ENCODE data around the gene NFKBIB.
A peak's percentile ranks its signal among the peaks of the same experiment; 100 is the strongest.

The NFKBIB gene

DNA sequence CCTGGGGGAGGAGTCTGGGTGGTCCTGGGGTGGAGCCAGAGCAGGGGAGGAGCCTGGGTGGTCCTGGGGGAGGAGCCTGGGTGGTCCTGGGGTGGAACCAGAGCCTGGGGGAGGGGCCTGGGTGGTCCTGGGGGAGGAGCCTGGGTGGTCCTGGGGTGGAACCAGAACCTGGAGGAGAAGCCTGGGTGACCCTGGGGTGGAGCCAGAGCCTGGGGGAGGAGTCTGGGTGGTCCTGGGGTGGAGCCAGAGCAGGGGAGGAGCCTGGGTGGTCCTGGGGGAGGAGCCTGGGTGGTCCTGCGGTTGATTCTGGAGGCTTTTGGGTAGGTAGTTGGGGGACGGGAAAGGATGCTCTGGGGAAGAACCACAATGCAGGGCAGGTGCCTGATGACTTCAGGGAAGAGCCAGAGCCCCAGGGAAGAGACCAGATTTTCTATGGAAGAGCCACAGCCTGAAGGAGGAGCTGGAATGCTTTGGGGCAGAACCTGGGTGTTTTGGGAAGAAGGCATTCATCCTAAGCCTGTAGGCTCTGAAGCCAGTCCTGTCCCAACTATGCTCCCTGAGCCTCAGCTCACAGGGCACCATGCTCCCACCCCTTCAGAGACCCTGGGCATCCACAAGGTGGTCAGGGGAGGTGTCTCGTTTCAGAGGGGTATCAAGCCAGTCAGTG lies 45.9 kb downstream of the NFKBIB start:
- Mint-ChIP-seq H3K27ac (no peak overlapping the region), H3K36me3 (ENCODE audit: low read depth) (no peaks in the 10 kb centered on the region), H3K4me1 (ENCODE audit: low read depth) (peaks cover 12% of the 10 kb centered on the region), H3K4me3 (no peak overlapping the region), H3K27me3 (peaks cover 13% of the 10 kb centered on the region), H3K9me3 (no peaks in the 10 kb centered on the region)

DNA sequence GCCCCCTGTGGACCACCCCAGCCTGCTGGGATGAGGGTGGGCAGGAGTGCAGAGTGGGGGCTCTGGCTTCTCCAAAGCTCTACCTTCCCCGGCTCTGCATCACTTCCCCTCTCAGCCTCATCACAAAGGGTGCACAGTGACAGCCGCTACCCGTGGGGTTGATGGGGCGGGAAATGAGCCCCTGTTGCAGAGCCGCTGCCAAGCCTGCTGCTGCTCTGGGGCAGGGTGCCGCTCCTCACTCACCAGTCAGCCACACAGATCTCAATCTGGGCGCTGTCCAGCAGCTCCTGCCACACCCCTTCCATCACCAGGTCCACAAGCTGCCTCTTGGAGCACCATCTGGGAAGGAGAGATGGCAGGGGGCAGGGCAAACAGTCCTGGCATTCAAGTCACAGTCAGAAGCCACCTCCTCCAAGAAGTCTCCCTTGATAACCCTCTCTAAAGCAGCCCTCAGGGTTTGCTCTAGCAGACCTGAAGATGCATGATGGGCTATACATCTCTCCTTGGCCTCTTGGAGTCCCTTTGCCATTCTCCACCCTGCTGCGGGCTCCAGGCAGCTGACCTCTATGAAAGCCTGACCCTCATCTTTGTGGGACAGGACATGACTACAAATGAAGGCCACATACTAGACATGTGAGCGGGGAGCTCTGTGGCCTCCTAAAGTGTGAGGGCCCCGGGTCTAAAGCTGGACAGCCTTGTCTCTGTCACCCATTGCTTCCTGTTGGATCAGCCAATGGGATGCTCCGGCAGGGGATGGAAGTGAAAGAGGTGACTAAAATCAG lies 46.7 kb downstream of the NFKBIB start:
- Mint-ChIP-seq H3K36me3 (ENCODE audit: low read depth) (no peaks in the 10 kb centered on the region), H3K27me3 (peaks cover 13% of the 10 kb centered on the region), H3K27ac (no peak overlapping the region), H3K4me1 (ENCODE audit: low read depth) (peaks cover 12% of the 10 kb centered on the region), H3K9me3 (no peaks in the 10 kb centered on the region), H3K4me3 (no peak overlapping the region)

DNA sequence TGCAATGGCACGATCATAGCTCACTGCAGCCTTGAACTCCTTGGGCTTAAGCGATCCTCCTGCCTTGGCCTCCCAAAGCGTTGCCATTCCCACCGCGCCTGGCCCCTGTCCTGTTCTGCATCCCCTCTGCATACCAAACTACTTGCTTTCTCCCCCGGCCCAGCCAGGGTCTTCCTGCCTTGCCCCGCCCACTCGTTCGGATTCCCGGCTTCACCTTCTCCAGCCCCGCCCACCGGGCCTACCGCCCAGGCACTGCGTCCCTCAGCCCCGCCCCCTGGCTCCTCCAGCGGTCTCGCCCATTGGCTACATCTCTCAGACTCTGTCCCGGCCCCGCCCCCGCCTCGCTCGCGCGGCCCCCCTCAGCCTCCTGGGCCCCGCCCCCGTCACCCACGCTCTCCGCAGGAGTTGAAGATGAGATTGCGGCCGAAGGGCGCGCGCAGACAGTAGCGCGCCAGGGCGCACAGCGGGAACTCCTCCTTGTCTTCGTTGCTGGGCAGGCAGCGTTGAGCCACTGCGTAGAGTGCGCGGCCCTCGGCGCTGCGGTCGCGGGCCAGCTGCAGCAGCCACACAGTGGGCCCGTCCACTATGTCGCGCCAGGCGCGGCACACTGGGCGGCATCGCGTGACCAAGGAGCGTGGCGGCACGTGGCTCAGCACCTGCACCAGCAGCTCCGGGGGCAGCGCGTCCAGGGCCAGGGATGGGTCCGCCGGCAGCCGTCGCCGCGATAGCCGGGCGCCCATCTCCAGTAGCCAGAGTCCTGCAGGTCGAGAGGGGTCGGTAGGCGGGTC lies 50.0 kb downstream of the NFKBIB start:
- H3K27ac Mint-ChIP-seq = no peak overlapping the region
- H3K27me3 Mint-ChIP-seq = peaks cover 29% of the 10 kb centered on the region
- no peaks in the 10 kb centered on the region for H3K36me3 Mint-ChIP-seq (ENCODE audit: low read depth)
- peak overlapping the region; percentile 56 for H3K4me3 Mint-ChIP-seq
- H3K4me1 Mint-ChIP-seq (ENCODE audit: low read depth) = peaks cover 16% of the 10 kb centered on the region
- no peaks in the 10 kb centered on the region for H3K9me3 Mint-ChIP-seq

DNA sequence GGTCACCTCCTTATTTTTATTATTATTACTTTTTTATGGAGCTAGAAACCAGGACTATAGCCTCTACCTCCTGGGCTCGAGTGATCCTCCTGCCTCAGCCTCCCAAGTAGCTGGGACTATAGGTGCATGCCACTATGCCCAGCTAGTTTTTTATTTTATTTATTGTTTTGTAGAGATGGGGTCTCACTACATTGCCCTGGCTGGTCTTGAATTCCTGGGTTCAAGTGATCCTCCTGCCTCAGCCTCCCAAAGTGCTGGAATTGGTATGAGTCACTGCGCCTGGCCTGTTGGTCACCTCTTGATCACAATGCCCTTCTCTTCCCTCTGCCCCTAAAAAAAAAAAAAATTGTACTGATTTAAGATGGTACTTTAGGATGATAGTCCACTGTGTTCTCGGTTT lies 51.4 kb downstream of the NFKBIB start:
- H3K27ac Mint-ChIP-seq = no peak overlapping the region
- no peak overlapping the region for H3K4me3 Mint-ChIP-seq
- peaks cover 29% of the 10 kb centered on the region for H3K27me3 Mint-ChIP-seq
- H3K4me1 Mint-ChIP-seq (ENCODE audit: low read depth) = peaks cover 16% of the 10 kb centered on the region
- no peaks in the 10 kb centered on the region for H3K9me3 Mint-ChIP-seq
- no peaks in the 10 kb centered on the region for H3K36me3 Mint-ChIP-seq (ENCODE audit: low read depth)

DNA sequence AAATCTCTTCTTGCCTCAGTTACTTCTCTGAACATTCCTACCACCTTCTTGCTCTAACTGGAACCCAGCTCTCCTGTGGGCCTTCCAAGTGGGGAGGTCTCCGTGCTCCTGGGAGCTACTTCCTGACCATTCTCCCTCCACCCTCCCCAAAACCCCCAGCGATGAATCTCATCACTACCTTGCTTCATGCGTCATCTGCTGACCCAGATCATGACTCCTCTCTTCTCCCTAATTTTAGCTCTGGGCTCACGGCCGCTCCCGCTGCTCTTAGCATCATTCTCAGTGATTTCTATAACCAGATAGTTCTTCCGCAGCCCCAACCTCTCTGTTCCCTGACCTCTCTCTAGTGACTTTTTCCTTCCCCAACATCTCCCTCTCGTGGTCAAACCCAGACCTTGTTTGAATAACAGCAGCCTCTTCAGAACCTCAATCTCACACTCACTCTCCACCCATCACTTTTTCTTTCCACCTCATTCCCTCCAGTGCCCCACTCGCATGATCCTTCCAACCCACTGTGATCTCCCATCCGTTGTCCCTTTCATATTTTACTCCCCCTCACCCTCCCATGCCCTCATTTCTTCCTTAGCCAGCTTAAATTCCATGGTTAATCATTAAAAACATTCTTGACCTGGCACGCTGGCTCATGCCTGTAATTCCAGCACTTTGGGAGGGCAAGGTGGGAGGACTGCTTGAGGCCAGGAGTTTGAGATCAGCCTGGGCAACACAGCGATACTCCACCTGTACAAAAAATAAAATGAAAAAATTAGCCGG lies 52.8 kb downstream of the NFKBIB start:
- no peaks in the 10 kb centered on the region for H3K9me3 Mint-ChIP-seq
- peaks cover 29% of the 10 kb centered on the region for H3K27me3 Mint-ChIP-seq
- no peak overlapping the region for H3K27ac Mint-ChIP-seq
- H3K4me3 Mint-ChIP-seq = no peak overlapping the region
- H3K4me1 Mint-ChIP-seq (ENCODE audit: low read depth) = peaks cover 16% of the 10 kb centered on the region
- no peaks in the 10 kb centered on the region for H3K36me3 Mint-ChIP-seq (ENCODE audit: low read depth)

DNA sequence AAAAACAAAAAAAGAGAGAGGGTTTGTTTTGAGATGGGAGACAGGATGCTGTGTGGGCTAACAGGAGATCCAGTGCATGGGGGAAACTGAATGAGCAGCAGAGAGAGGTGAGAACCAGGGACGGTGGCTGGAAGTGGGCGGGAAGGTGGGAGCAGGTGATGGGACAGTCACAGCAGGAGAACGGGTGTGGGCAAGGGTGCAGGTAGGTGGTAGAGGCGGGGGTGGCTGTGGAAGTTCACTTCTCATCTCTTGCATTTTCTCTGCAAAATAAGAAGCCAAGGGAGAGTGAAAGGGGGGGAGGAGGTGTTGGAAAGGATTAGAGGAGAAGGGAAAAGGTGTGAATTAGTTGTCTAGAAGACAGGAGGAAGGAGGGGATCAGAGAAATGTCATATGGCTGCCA lies 53.9 kb downstream of the NFKBIB start:
- Mint-ChIP-seq H3K27me3 (peaks cover 27% of the 10 kb centered on the region), H3K9me3 (no peaks in the 10 kb centered on the region), H3K4me3 (no peak overlapping the region), H3K36me3 (ENCODE audit: low read depth) (no peaks in the 10 kb centered on the region), H3K27ac (no peak overlapping the region), H3K4me1 (ENCODE audit: low read depth) (peaks cover 16% of the 10 kb centered on the region)

DNA sequence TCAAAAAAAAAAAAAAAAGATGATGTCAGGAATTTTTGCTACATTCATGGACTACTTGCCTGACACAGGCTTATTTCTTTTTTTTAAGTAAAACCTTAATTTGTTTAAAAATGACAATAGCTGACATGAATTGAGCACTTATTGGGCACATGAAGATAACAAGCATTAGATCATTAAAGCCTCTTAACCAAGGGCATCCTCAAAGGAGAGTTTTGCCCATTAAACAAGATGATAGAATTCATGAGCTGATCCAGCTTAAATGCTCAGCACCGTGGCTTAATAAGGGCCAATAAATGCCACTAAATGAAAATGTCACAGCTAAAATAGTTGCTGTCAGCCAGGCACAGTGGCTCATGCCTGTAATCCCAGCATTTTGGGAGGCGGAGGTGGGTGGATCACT lies 56.5 kb downstream of the NFKBIB start:
- Mint-ChIP-seq H3K27me3 (peaks cover 16% of the 10 kb centered on the region), H3K4me3 (no peak overlapping the region), H3K4me1 (ENCODE audit: low read depth) (peaks cover 5% of the 10 kb centered on the region), H3K36me3 (ENCODE audit: low read depth) (no peaks in the 10 kb centered on the region), H3K27ac (no peak overlapping the region), H3K9me3 (no peaks in the 10 kb centered on the region)

DNA sequence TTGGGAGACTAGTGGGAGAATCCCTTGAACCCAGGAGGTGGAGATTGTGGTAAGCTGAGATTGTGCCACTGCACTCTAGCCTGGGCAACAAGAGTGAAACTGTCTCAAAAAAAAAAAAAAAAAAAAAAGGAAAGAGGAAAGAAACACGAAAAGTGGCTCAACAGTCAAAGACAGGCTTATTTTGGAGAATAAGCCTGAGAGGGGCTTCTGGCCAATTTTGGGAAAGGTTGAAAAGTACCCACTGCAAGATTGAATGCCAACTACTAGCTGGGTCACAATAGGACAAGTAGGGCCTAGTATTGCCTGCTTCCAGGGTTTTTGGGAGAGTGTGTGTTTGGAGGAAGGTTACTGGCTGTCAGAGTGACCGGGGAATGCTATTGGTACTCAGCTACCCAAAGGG lies 58.5 kb downstream of the NFKBIB start:
- Mint-ChIP-seq H3K9me3 (no peaks in the 10 kb centered on the region), H3K4me1 (ENCODE audit: low read depth) (no peaks in the 10 kb centered on the region), H3K36me3 (ENCODE audit: low read depth) (no peaks in the 10 kb centered on the region), H3K27me3 (peaks cover 12% of the 10 kb centered on the region), H3K4me3 (no peak overlapping the region), H3K27ac (no peak overlapping the region)

Data from stimulated activated naive CD8-positive, alpha-beta T cell treated with anti-CD3 and anti-CD28 coated beads, Interleukin-15, Interleukin-2, amounts not matched to agents 100 ng/mL and 50 ng/mL, for 24 hours (primary cell).